DMS153 (cell line): Measurements from ENCODE around the gene OR8H3.
"Not testable (repeated sequence)": the region's sequence is repeated elsewhere in the genome, so short reads cannot be mapped to it uniquely, and the experiment has no call there.

Source experiments
- DNase-seq: peaks from one replicate; lab custom pipeline; 2025; lab: John Stamatoyannopoulos, UW

The OR8H3 gene

GRCh38 chr11:56122073-56122472 lies at the start of gene OR8H3:
OR8H3 (plus strand) TSS chr11:56122373; CDS start chr11:56122373, 0 bp downstream.
- DNase-seq, result no peak

- DNase-seq, result no peak
These were observed 32.5 kb upstream of the OR8H3 start for GRCh38 chr11:56089697-56090096.

GRCh38 chr11:56093008-56093407 lies 29.2 kb upstream of the OR8H3 start, which contains the start of gene OR8I2:
OR8I2 (plus strand) TSS chr11:56093308; CDS start chr11:56093308, 0 bp downstream.
- DNase-seq, result no peak

- DNase-seq, result no peak
These were observed 18.9 kb upstream of the OR8H3 start, which contains the start of gene OR8H2 for GRCh38 chr11:56103210-56103737. OR8H2 (plus strand) TSS chr11:56103687; CDS start chr11:56105043, 1,356 bp downstream.

GRCh38 chr11:56140151-56140661 lies 18.0 kb downstream of the OR8H3 start, which contains the start of gene OR8J3:
OR8J3 (minus strand) TSS chr11:56140201; CDS start chr11:56137718, 2,483 bp downstream.
- no peak for DNase-seq

GRCh38 chr11:56143681-56144080 lies 21.5 kb downstream of the OR8H3 start:
- DNase-seq, result not testable (repeated sequence)

- no peak for DNase-seq
These were observed 29.2 kb downstream of the OR8H3 start for GRCh38 chr11:56151376-56151775.

GRCh38 chr11:56152333-56152732 lies 30.2 kb downstream of the OR8H3 start:
- no peak for DNase-seq

GRCh38 chr11:56160217-56160616 lies 38.0 kb downstream of the OR8H3 start, which contains the start of gene OR8K5:
OR8K5 (minus strand) TSS chr11:56160317; CDS start chr11:56160317, 0 bp downstream.
- no peak for DNase-seq

GRCh38 chr11:56163804-56164203 lies 41.6 kb downstream of the OR8H3 start:
- no peak for DNase-seq

- DNase-seq, result no peak
These were observed 50.2 kb downstream of the OR8H3 start for GRCh38 chr11:56172256-56172830.
